ENCODE results near the gene DNAJC15. TPM values are rescaled to one million over a fixed set of nuclear protein-coding genes. Genes with fewer than 3 reads are reported as not detected.

Gene DNAJC15
- total RNA-seq, 1 experiment from 2014 or later = 10.8 TPM

GRCh38 chr13:43077461-43077860 lies 54.1 kb downstream of the DNAJC15 start (continued):
- TF ChIP-seq MAX (IDR thresholded peaks at IDR 0.05) = no peak
- TF ChIP-seq EGR1 (IDR thresholded peaks at IDR 0.05; ENCODE audit: low read depth) = no peak

GRCh38 chr13:43077906-43078305 lies 54.5 kb downstream of the DNAJC15 start:
- ATAC-seq = no peak
- POLR2A ChIA-PET = no interaction called here

GRCh38 chr13:43078399-43078798 lies 55.0 kb downstream of the DNAJC15 start:
- RAD21 ChIA-PET (ENCODE audit: low non-redundant PET in 1 of 2, low total read pairs in 2 of 2, uncharacterized antibody in 2 of 2, unreplicated experiment in 2 of 2) = no interaction called here

More at GRCh38 chr13:43077906-43078305, 54.5 kb downstream of the DNAJC15 start:
- H3K9ac ChIP-seq (ENCODE audit: low read length) = no peak overlapping the region
- H3K9me2 ChIP-seq (ENCODE audit: insufficient read depth) = no peaks in the 10 kb centered on the region
- TF ChIP-seq TCF7L2 (IDR thresholded peaks at IDR 0.05; ENCODE audit: borderline replicate concordance, extremely low read depth, insufficient read depth, insufficient read length) = no peak
- no peak for TF ChIP-seq SRF (IDR thresholded peaks at IDR 0.05; ENCODE audit: low read depth)
- TF ChIP-seq JUND (IDR thresholded peaks at IDR 0.05) = no peak
- no peaks in the 10 kb centered on the region for H3K9me3 ChIP-seq (ENCODE audit: control insufficient read depth in 1 of 2, insufficient read depth in 1 of 2, low read depth in 1 of 2, low read length in 2 of 2)
- H3K27ac ChIP-seq (ENCODE audit: low read depth, low read length) = no peak overlapping the region
- no peak overlapping the region for H2AFZ ChIP-seq (ENCODE audit: low read depth, low read length, poor library complexity, severe bottlenecking)
- ChIA-PET RAD21 (ENCODE audit: low non-redundant PET in 1 of 2, low total read pairs in 2 of 2, uncharacterized antibody in 2 of 2, unreplicated experiment in 2 of 2) (no interaction called here), CTCF (no interaction called here)
- DNase-seq (ENCODE audit: low read depth, low spot score) = no peak
- intact Hi-C loops (cut with micrococcal nuclease) = no loop called here
- H3K36me3 ChIP-seq (ENCODE audit: control insufficient read depth in 1 of 2, insufficient read depth in 2 of 2, low read length in 2 of 2) = no peaks in the 10 kb centered on the region
- no peak overlapping the region for H3K4me2 ChIP-seq (ENCODE audit: low read length)
- no peaks in the 10 kb centered on the region for H3K4me1 ChIP-seq (ENCODE audit: control insufficient read depth in 1 of 2, insufficient read depth in 2 of 2, low read length in 2 of 2)
- no peaks in the 10 kb centered on the region for H3K27me3 ChIP-seq (ENCODE audit: insufficient read depth, low read length)
- H3K79me2 ChIP-seq (ENCODE audit: insufficient read depth, low read length) = no peaks in the 10 kb centered on the region
- BruUV-seq (replicated peaks) = no TSS peak
- H4K20me1 ChIP-seq (ENCODE audit: insufficient read depth) = no peaks in the 10 kb centered on the region
- H3K4me3 ChIP-seq (replicated peaks in 1 of 2; ENCODE audit: low read depth in 1 of 2, low read length in 2 of 2) = no peak overlapping the region

More at GRCh38 chr13:43078399-43078798, 55.0 kb downstream of the DNAJC15 start:
- intact Hi-C loops (cut with micrococcal nuclease) = no loop called here
- Histone ChIP-seq H4K20me1 (ENCODE audit: insufficient read depth) (no peaks in the 10 kb centered on the region), H3K27ac (ENCODE audit: low read depth, low read length) (no peak overlapping the region), H3K79me2 (ENCODE audit: insufficient read depth, low read length) (no peaks in the 10 kb centered on the region), H3K9ac (ENCODE audit: low read length) (no peak overlapping the region), H3K4me3 (replicated peaks in 1 of 2; ENCODE audit: low read depth in 1 of 2, low read length in 2 of 2) (no peak overlapping the region), H3K9me3 (ENCODE audit: control insufficient read depth in 1 of 2, insufficient read depth in 1 of 2, low read depth in 1 of 2, low read length in 2 of 2) (no peaks in the 10 kb centered on the region), H2AFZ (ENCODE audit: low read depth, low read length, poor library complexity, severe bottlenecking) (no peak overlapping the region), H3K4me1 (ENCODE audit: control insufficient read depth in 1 of 2, insufficient read depth in 2 of 2, low read length in 2 of 2) (no peaks in the 10 kb centered on the region), H3K27me3 (ENCODE audit: insufficient read depth, low read length) (no peaks in the 10 kb centered on the region), H3K4me2 (ENCODE audit: low read length) (no peak overlapping the region), H3K36me3 (ENCODE audit: control insufficient read depth in 1 of 2, insufficient read depth in 2 of 2, low read length in 2 of 2) (no peaks in the 10 kb centered on the region), H3K9me2 (ENCODE audit: insufficient read depth) (no peaks in the 10 kb centered on the region)
- ChIA-PET CTCF (no interaction called here), POLR2A (no interaction called here)
- TF ChIP-seq EZH2phosphoT487 (IDR thresholded peaks at IDR 0.05; ENCODE audit: borderline replicate concordance) = no peak
- TF ChIP-seq YY1 (IDR thresholded peaks at IDR 0.05; ENCODE audit: extremely low read depth, insufficient replicate concordance, low read depth, low read length) = no peak
- no peak for TF ChIP-seq ZBTB33 (IDR thresholded peaks at IDR 0.05; ENCODE audit: extremely low read depth, insufficient replicate concordance, low read length)
- TF ChIP-seq TCF7L2 (IDR thresholded peaks at IDR 0.05; ENCODE audit: borderline replicate concordance, extremely low read depth, insufficient read depth, insufficient read length) = no peak
- no peak for TF ChIP-seq SP1 (IDR thresholded peaks at IDR 0.05; ENCODE audit: low read depth)
- no peak for TF ChIP-seq REST (IDR thresholded peaks at IDR 0.05; ENCODE audit: low read depth)
- TF ChIP-seq CEBPB (IDR thresholded peaks at IDR 0.05; ENCODE audit: low read depth) = no peak
- BruUV-seq (replicated peaks) = no TSS peak
- DNase-seq (ENCODE audit: low read depth, low spot score) (no peak), ATAC-seq (no peak)

Data from HCT116 (cell line).